HG03280 (cell line): ENCODE measurements around the gene MAP2K5.

Experiments
- ATAC-seq: cut with Tn5 transposase; IDR thresholded peaks from one replicate; pipeline ENCODE4 v1.9.1; 2021; ENCODE audit warnings: mild to moderate bottlenecking, moderate library complexity; ENCODE audit not compliant: unreplicated experiment

MAP2K5 gene

GRCh38 chr15:67521029-67521782 is 21.3 kb upstream of the MAP2K5 start, which contains the start of gene C15orf61:
Gene C15orf61, plus strand, starts transcription at chr15:67521131. Its CDS starts 118 bp downstream, at chr15:67521249.
- peak; percentile 79 for ATAC-seq

- ATAC-seq, result no peak
Observed at GRCh38 chr15:67521783-67522568, 20.5 kb upstream of the MAP2K5 start.

- ATAC-seq, result no peak
Observed at GRCh38 chr15:67523330-67523729, 19.2 kb upstream of the MAP2K5 start.

- ATAC-seq, result no peak
Observed at GRCh38 chr15:67524235-67524634, 18.3 kb upstream of the MAP2K5 start.

- ATAC-seq, result no peak
Observed at GRCh38 chr15:67528513-67528912, 14.0 kb upstream of the MAP2K5 start.

GRCh38 chr15:67531379-67531914 is 11.1 kb upstream of the MAP2K5 start:
- ATAC-seq, result no peak

GRCh38 chr15:67533873-67534272 is 8.6 kb upstream of the MAP2K5 start:
- ATAC-seq, result no peak

- ATAC-seq, result no peak
Observed at GRCh38 chr15:67534360-67534759, 8.1 kb upstream of the MAP2K5 start.

GRCh38 chr15:67537771-67538170 is 4.7 kb upstream of the MAP2K5 start:
- no peak for ATAC-seq

- ATAC-seq, result no peak
Observed at GRCh38 chr15:67543348-67543718, 830 bp downstream of the MAP2K5 start.

- no peak for ATAC-seq
Observed at GRCh38 chr15:67544475-67544874, 2.0 kb downstream of the MAP2K5 start.

GRCh38 chr15:67545864-67546263 is 3.4 kb downstream of the MAP2K5 start:
- ATAC-seq, result no peak

GRCh38 chr15:67547064-67547463 is 4.6 kb downstream of the MAP2K5 start:
- ATAC-seq, result no peak

- ATAC-seq, result no peak
Observed at GRCh38 chr15:67547836-67548235, 5.3 kb downstream of the MAP2K5 start.

- no peak for ATAC-seq
Observed at GRCh38 chr15:67548236-67548852, 5.8 kb downstream of the MAP2K5 start.

- ATAC-seq, result no peak
Observed at GRCh38 chr15:67548862-67549651, 6.6 kb downstream of the MAP2K5 start.

- no peak for ATAC-seq
Observed at GRCh38 chr15:67549736-67550135, 7.2 kb downstream of the MAP2K5 start.

GRCh38 chr15:67550522-67550921 is 8.0 kb downstream of the MAP2K5 start:
- ATAC-seq, result no peak

- ATAC-seq, result no peak
Observed at GRCh38 chr15:67551207-67551743, 8.8 kb downstream of the MAP2K5 start.

- ATAC-seq, result no peak
Observed at GRCh38 chr15:67554580-67554979, 12.1 kb downstream of the MAP2K5 start.
